ENCODE data around the gene ZBTB46. TPM values are rescaled to one million over a fixed set of nuclear protein-coding genes. Genes with fewer than 3 reads are reported as not detected.

ZBTB46 gene
- total and polyA plus RNA-seq, 10 of the 15 experiments (the other 5 are each of a cell fraction or from before 2014, with no cell fraction given) = 0.15 to 0.92 (median 0.34) TPM

DNA sequence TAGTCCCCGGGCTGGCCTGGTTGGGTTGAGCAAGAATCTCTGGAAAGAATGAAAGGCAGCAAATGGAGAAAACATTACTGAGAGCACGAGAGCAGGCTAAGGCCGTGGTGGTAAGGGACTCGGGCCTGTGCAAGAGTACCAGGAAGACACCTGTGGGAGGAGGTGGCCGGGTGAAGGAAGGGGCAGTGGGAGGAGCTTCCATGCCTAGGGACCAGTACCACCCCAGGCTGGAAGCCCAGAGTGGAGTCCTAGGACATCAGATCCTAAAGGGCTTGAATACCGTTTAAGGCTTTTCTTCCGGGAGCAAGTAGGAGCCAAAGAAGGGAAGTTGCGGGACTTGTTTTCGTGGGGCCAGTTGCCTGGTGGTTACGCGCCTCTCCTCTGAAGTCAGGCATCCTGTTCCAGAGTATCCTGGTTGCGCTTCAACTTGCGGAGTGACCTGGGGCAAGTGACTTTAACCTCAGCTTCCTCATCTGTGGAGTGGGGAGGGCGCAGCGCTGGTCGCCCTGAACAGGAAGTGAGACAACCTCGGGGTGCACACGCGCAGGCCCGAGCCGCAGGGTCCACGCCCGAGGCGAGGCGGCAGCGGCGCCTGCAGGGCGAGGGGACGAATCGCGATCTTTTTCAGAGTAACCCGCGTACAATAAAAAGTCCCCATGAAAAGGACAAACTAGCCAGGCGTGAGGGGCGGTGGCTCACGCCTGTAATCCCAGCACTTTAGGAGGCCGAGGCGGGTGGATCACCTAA lies 32.9 kb upstream of the ZBTB46 start (continued):
- TF ChIP-seq RAD51 (IDR thresholded peaks at IDR 0.05) = no peak
- TF ChIP-seq, protein P1, sequence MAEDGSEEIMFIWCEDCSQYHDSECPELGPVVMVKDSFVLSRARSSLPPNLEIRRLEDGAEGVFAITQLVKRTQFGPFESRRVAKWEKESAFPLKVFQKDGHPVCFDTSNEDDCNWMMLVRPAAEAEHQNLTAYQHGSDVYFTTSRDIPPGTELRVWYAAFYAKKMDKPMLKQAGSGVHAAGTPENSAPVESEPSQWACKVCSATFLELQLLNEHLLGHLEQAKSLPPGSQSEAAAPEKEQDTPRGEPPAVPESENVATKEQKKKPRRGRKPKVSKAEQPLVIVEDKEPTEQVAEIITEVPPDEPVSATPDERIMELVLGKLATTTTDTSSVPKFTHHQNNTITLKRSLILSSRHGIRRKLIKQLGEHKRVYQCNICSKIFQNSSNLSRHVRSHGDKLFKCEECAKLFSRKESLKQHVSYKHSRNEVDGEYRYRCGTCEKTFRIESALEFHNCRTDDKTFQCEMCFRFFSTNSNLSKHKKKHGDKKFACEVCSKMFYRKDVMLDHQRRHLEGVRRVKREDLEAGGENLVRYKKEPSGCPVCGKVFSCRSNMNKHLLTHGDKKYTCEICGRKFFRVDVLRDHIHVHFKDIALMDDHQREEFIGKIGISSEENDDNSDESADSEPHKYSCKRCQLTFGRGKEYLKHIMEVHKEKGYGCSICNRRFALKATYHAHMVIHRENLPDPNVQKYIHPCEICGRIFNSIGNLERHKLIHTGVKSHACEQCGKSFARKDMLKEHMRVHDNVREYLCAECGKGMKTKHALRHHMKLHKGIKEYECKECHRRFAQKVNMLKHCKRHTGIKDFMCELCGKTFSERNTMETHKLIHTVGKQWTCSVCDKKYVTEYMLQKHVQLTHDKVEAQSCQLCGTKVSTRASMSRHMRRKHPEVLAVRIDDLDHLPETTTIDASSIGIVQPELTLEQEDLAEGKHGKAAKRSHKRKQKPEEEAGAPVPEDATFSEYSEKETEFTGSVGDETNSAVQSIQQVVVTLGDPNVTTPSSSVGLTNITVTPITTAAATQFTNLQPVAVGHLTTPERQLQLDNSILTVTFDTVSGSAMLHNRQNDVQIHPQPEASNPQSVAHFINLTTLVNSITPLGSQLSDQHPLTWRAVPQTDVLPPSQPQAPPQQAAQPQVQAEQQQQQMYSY (CRISPR knock-in tag; IDR thresholded peaks at IDR 0.05) = no peak
- TF ChIP-seq BRCA1 (IDR thresholded peaks at IDR 0.05; ENCODE audit: low read depth, low read length) = no peak
- TF ChIP-seq, protein P2, sequence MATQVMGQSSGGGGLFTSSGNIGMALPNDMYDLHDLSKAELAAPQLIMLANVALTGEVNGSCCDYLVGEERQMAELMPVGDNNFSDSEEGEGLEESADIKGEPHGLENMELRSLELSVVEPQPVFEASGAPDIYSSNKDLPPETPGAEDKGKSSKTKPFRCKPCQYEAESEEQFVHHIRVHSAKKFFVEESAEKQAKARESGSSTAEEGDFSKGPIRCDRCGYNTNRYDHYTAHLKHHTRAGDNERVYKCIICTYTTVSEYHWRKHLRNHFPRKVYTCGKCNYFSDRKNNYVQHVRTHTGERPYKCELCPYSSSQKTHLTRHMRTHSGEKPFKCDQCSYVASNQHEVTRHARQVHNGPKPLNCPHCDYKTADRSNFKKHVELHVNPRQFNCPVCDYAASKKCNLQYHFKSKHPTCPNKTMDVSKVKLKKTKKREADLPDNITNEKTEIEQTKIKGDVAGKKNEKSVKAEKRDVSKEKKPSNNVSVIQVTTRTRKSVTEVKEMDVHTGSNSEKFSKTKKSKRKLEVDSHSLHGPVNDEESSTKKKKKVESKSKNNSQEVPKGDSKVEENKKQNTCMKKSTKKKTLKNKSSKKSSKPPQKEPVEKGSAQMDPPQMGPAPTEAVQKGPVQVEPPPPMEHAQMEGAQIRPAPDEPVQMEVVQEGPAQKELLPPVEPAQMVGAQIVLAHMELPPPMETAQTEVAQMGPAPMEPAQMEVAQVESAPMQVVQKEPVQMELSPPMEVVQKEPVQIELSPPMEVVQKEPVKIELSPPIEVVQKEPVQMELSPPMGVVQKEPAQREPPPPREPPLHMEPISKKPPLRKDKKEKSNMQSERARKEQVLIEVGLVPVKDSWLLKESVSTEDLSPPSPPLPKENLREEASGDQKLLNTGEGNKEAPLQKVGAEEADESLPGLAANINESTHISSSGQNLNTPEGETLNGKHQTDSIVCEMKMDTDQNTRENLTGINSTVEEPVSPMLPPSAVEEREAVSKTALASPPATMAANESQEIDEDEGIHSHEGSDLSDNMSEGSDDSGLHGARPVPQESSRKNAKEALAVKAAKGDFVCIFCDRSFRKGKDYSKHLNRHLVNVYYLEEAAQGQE (IDR thresholded peaks at IDR 0.05; ENCODE audit: low read depth, low read length) = no peak
- peak; percentile 88 to 89 for TF ChIP-seq BHLHE40 (IDR thresholded peaks at IDR 0.05; ENCODE audit: borderline replicate concordance in 1 of 2, low read depth in 2 of 2, low read length in 1 of 2)
- TF ChIP-seq YBX1 (IDR thresholded peaks at IDR 0.05) = no peak
- TF ChIP-seq MYB (IDR thresholded peaks at IDR 0.05; ENCODE audit: borderline replicate concordance, low read depth, low read length) = no peak
- peak; percentile 40; the same call in 1 of the 2 replicates for TF ChIP-seq ZSCAN29 (IDR thresholded peaks at IDR 0.05)
- peak; percentile 78; the same call in 1 of the 2 replicates for TF ChIP-seq POLR2AphosphoS5 (IDR thresholded peaks at IDR 0.05; ENCODE audit: low read length)
- TF ChIP-seq CREB1 (IDR thresholded peaks at IDR 0.05; ENCODE audit: low read depth) = peak; percentile 73; the same call in 1 of the 2 replicates
- no peak; the same call in 1 of the 2 replicates for TF ChIP-seq CREM (IDR thresholded peaks at IDR 0.05; ENCODE audit: low read depth)
- TF ChIP-seq, protein P3, sequence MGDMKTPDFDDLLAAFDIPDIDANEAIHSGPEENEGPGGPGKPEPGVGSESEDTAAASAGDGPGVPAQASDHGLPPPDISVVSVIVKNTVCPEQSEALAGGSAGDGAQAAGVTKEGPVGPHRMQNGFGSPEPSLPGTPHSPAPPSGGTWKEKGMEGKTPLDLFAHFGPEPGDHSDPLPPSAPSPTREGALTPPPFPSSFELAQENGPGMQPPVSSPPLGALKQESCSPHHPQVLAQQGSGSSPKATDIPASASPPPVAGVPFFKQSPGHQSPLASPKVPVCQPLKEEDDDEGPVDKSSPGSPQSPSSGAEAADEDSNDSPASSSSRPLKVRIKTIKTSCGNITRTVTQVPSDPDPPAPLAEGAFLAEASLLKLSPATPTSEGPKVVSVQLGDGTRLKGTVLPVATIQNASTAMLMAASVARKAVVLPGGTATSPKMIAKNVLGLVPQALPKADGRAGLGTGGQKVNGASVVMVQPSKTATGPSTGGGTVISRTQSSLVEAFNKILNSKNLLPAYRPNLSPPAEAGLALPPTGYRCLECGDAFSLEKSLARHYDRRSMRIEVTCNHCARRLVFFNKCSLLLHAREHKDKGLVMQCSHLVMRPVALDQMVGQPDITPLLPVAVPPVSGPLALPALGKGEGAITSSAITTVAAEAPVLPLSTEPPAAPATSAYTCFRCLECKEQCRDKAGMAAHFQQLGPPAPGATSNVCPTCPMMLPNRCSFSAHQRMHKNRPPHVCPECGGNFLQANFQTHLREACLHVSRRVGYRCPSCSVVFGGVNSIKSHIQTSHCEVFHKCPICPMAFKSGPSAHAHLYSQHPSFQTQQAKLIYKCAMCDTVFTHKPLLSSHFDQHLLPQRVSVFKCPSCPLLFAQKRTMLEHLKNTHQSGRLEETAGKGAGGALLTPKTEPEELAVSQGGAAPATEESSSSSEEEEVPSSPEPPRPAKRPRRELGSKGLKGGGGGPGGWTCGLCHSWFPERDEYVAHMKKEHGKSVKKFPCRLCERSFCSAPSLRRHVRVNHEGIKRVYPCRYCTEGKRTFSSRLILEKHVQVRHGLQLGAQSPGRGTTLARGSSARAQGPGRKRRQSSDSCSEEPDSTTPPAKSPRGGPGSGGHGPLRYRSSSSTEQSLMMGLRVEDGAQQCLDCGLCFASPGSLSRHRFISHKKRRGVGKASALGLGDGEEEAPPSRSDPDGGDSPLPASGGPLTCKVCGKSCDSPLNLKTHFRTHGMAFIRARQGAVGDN (IDR thresholded peaks at IDR 0.05) = peak; percentile 59
- TF ChIP-seq, protein P4, sequence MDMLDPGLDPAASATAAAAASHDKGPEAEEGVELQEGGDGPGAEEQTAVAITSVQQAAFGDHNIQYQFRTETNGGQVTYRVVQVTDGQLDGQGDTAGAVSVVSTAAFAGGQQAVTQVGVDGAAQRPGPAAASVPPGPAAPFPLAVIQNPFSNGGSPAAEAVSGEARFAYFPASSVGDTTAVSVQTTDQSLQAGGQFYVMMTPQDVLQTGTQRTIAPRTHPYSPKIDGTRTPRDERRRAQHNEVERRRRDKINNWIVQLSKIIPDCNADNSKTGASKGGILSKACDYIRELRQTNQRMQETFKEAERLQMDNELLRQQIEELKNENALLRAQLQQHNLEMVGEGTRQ (IDR thresholded peaks at IDR 0.05; ENCODE audit: borderline replicate concordance, low read depth, low read length) = no peak
- peak; percentile 98 for TF ChIP-seq SMARCA5 (IDR thresholded peaks at IDR 0.05)
- TF ChIP-seq CHD4 (IDR thresholded peaks at IDR 0.05) = no peak
- TF ChIP-seq RB1 (IDR thresholded peaks at IDR 0.05; ENCODE audit: borderline replicate concordance) = peak; percentile 53; the same call in 1 of the 2 replicates
- TF ChIP-seq TARDBP (IDR thresholded peaks at IDR 0.05; ENCODE audit: borderline replicate concordance) = no peak
- peak; percentile 69 for TF ChIP-seq LARP7 (IDR thresholded peaks at IDR 0.05)
- no peak for TF ChIP-seq RBBP5 (conservative IDR thresholded peaks at IDR 0.05)

All from GM12878 (cell line).